Central memory CD8-positive, alpha-beta T cell (primary cell): ENCODE results near the gene ARHGAP1.
A peak's percentile ranks its signal among the peaks of the same experiment; 100 is the strongest.

ENCODE experiments used
- ATAC-seq: fragments of 150-1000 bp; cut with Tn5 transposase; replicated peaks from 2 replicates; pipeline ENCODE4 v1.10.0; 2022; ENCODE audit warnings: mild to moderate bottlenecking, moderate FRiP score, moderate number of reproducible peaks; ENCODE audit not compliant: poor library complexity, severe bottlenecking; ENCODE audit errors: extremely low read depth
- DNase-seq, 2 donors: peaks; one replicate each; pipeline ENCODE4 v3.0.0; 2021; ENCODE audit warnings: low spot score in 2 of 2
- H3K27ac Mint-ChIP-seq: one replicate; pipeline ENCODE4 v1.8.0; 2022; ENCODE audit warnings: low read depth, mild to moderate bottlenecking, moderate library complexity, mixed read lengths
- H3K27me3 Mint-ChIP-seq: one replicate; pipeline ENCODE4 v1.8.0; 2022; ENCODE audit warnings: mixed read lengths
- H3K36me3 Mint-ChIP-seq: one replicate; pipeline ENCODE4 v1.8.0; 2022; ENCODE audit warnings: mild to moderate bottlenecking, moderate library complexity, mixed read lengths; ENCODE audit not compliant: insufficient read depth
- H3K4me1 Mint-ChIP-seq: one replicate; pipeline ENCODE4 v1.8.0; 2022; ENCODE audit warnings: mixed read lengths
- H3K4me3 Mint-ChIP-seq: one replicate; pipeline ENCODE4 v1.8.0; 2022; ENCODE audit warnings: mild to moderate bottlenecking, moderate library complexity, mixed read lengths
- H3K9me3 Mint-ChIP-seq: one replicate; pipeline ENCODE4 v1.8.0; 2022; ENCODE audit warnings: mixed read lengths

The ARHGAP1 gene

DNA sequence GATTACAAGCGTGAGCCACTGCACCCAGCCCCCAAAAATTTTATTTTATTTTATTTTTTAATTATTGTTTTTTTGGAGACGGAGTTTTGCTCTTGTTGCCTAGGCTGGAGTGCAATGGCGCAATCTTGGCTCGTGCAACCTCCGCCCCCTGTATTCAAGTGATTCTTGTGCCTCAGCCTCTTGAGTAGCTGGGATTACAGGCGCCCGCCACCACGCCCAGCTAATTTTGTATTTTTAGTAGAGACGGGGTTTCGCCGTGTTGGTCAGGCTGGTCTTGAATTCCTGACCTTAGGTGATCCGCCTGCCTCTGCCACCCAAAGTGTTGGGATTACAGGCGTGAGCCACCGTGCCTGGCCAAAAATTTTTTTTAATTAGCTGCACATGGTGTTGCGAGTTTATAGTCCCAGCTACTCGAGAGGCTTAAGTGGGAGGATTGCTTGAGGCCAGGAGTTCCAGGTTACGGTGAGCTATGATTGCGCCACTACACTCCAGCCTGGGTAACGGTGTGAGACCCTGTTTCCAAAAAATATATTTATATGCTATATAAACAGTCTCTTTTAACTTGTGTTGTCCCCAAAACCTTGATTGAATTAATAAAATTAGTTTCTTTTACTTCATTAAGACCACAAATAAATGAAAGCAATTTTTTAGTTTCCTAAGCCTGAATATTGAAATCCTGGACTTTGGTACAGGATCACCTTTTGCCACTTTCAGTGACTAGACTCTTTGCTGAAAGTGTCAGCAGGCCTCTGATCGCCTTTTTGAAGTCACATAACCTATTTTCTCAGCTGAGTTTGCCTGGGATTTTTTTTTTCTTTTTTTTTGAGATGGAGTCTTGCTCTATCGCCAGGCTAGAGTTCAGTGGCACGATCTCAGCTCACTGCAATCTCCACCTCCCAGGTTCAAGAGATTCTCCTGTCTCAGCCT, 66.9 kb downstream of the ARHGAP1 start:
- H3K27ac Mint-ChIP-seq = no peak overlapping the region
- H3K36me3 Mint-ChIP-seq = peaks cover 29% of the 10 kb centered on the region
- DNase-seq (no peak), ATAC-seq (no peak)
- H3K4me3 Mint-ChIP-seq = no peak overlapping the region
- H3K9me3 Mint-ChIP-seq = no peaks in the 10 kb centered on the region
- peaks cover 8% of the 10 kb centered on the region for H3K4me1 Mint-ChIP-seq
- no peaks in the 10 kb centered on the region for H3K27me3 Mint-ChIP-seq

DNA sequence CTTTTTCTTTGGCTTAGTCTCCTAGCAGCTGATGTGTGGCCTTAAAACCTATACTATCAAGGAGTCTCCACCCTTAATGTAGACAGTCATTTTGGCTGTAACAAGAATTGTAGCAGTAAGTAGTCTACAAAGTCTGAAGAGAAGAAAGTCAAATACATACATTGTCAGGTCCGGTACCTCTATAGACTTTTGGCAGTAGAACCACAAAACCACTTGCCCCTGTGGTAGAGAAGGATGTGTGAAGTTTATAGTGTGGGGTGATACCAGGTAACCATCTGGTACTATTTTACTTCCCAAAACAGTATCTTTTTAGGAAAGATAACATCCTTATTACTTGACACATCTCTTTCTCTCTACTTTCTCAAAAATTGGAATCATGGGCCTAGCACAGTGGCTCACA, 67.9 kb downstream of the ARHGAP1 start:
- Mint-ChIP-seq H3K4me3 (no peak overlapping the region), H3K27me3 (no peaks in the 10 kb centered on the region), H3K4me1 (peaks cover 8% of the 10 kb centered on the region), H3K9me3 (no peaks in the 10 kb centered on the region), H3K36me3 (peaks cover 27% of the 10 kb centered on the region), H3K27ac (peak overlapping the region; percentile 22)
- ATAC-seq (peak; percentile 60), DNase-seq (no peak)

DNA sequence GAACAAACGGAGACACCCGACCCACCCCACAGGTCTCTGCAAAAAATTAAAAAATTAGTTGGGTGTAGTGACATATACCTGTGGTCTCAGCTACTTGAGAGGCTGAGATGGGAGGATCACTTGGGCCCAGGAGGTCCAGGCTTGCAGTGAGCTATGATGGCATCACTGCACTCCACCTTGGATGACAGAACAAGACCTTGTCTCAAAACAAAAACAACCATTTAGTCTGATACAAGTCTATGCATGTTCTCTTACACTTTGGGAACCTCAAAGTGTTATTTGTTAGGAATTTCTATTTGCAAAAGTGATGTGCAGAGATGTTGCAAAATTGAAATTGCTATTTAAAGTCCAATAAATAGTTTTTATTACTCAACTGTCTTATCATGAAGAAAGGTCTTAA, 68.7 kb downstream of the ARHGAP1 start:
- ATAC-seq (no peak), DNase-seq (no peak)
- no peak overlapping the region for H3K27ac Mint-ChIP-seq
- no peak overlapping the region for H3K4me3 Mint-ChIP-seq
- no peaks in the 10 kb centered on the region for H3K27me3 Mint-ChIP-seq
- peaks cover 29% of the 10 kb centered on the region for H3K36me3 Mint-ChIP-seq
- no peaks in the 10 kb centered on the region for H3K9me3 Mint-ChIP-seq
- H3K4me1 Mint-ChIP-seq = peaks cover 8% of the 10 kb centered on the region

DNA sequence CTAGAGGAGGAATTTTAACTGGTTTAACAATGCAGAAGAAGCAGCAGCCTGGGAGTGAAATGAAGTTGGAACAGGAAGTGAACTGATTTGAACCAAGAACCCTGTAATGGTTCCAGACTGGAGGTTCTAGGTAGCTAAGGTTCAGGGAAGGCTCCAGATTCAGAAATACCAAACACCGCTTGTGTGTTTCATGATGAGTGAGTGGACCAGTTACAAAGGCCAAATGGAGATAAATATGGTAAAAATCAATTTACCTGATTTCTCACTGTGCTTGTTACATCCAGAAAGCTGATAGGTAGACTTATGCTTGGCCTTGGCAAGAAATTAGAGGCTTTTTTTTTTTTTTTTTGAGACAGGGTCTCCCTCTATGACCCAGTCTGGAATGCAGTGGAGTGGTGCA, 70.2 kb downstream of the ARHGAP1 start:
- no peaks in the 10 kb centered on the region for H3K27me3 Mint-ChIP-seq
- no peaks in the 10 kb centered on the region for H3K9me3 Mint-ChIP-seq
- H3K27ac Mint-ChIP-seq = no peak overlapping the region
- ATAC-seq = no peak
- peaks cover 43% of the 10 kb centered on the region for H3K36me3 Mint-ChIP-seq
- H3K4me3 Mint-ChIP-seq = no peak overlapping the region
- no peak for DNase-seq
- H3K4me1 Mint-ChIP-seq = peaks cover 14% of the 10 kb centered on the region

DNA sequence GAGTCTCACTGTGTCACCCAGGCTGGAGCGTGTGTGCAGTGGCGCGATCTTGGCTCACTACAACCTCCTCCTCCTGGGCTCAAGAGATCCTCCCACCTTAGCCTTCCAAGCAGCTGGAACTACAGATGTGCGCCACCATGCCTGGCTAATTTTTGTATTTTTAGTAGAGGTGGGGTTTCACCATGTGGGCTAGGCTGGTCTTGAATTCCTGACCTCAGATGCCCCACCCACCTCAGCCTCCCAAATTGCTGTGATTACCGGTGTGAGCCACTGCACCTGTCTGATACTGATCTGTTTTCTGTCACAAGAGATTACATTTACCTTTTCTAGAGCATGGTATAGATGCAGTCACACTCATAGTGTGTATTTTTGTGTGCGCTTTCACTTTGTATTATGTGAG, 71.5 kb downstream of the ARHGAP1 start:
- no peak for DNase-seq
- Mint-ChIP-seq H3K27ac (no peak overlapping the region), H3K4me3 (no peak overlapping the region), H3K4me1 (peaks cover 17% of the 10 kb centered on the region), H3K36me3 (peaks cover 52% of the 10 kb centered on the region), H3K9me3 (no peaks in the 10 kb centered on the region), H3K27me3 (no peaks in the 10 kb centered on the region)
- no peak for ATAC-seq
